Endothelial cell (in vitro differentiated cells): ENCODE measurements around the gene DNAJB7. TPM values are rescaled to one million over a fixed set of nuclear protein-coding genes. Genes with fewer than 3 reads are reported as not detected.
A peak's percentile ranks its signal among the peaks of the same experiment; 100 is the strongest.

Source experiments
- DNase-seq: peaks from one replicate; pipeline ENCODE4 v3.0.0; 2021; ENCODE audit warnings: low spot score
- H3K27ac Mint-ChIP-seq: one replicate; pipeline ENCODE4 v1.8.0; 2021; ENCODE audit warnings: mixed read lengths, inconsistent platforms; ENCODE audit not compliant: unreplicated experiment
- H3K27me3 Mint-ChIP-seq: one replicate; pipeline ENCODE4 v1.8.0; 2021; ENCODE audit warnings: mild to moderate bottlenecking, moderate library complexity, mixed read lengths, inconsistent platforms; ENCODE audit not compliant: unreplicated experiment
- H3K36me3 Mint-ChIP-seq: one replicate; pipeline ENCODE4 v1.8.0; 2021; ENCODE audit warnings: mild to moderate bottlenecking, low read depth, mixed read lengths, inconsistent platforms; ENCODE audit not compliant: unreplicated experiment
- H3K4me1 Mint-ChIP-seq: one replicate; pipeline ENCODE4 v1.8.0; 2021; ENCODE audit warnings: mild to moderate bottlenecking, mixed read lengths, inconsistent platforms; ENCODE audit not compliant: unreplicated experiment
- H3K4me3 Mint-ChIP-seq: one replicate; pipeline ENCODE4 v1.8.0; 2021; ENCODE audit warnings: mild to moderate bottlenecking, mixed read lengths, inconsistent platforms; ENCODE audit not compliant: unreplicated experiment
- H3K9me3 Mint-ChIP-seq: one replicate; pipeline ENCODE4 v1.8.0; 2021; ENCODE audit warnings: mixed read lengths, inconsistent platforms; ENCODE audit not compliant: unreplicated experiment
- CTCF ChIP-seq: fragments of 200-600 bp; sonication (generic); IDR thresholded peaks from one replicate; pipeline ENCODE4 v1.5.0; 2021; ENCODE audit warnings: antibody characterized with exemption; ENCODE audit not compliant: unreplicated experiment
- long read RNA-seq: library from polyadenylated mRNA; unstranded; transcript quantifications from one replicate; pipeline ENCODE4 v2.0.0, GENCODE V29; 2020; ENCODE audit not compliant: unreplicated experiment
- total RNA-seq: library from RNA; stranded (reverse); fragmentation: NEBNext Ultra II Directional; extraction: Animal tissue kit (Norgen Biotek cat#: 25700); gene quantifications from one replicate; pipeline ENCODE4 v1.2.1, GENCODE V29; 2021; ENCODE audit not compliant: unreplicated experiment

DNAJB7 gene
- total RNA-seq, result not detected
- long read RNA-seq, partial matches to known transcripts, result 0 of 2 reads
- long read RNA-seq, other reads (novel, unspliced or antisense), result 0 of 2 reads

GRCh38 chr22:40862013-40862412, at the start of gene DNAJB7:
TSS of gene DNAJB7 (minus strand) at chr22:40862113. CDS start at chr22:40861994, 119 bp downstream.
- peak within 1 kb of the TSS; percentile 6 for H3K27ac Mint-ChIP-seq
- no peak within 1 kb of the TSS for H3K4me3 Mint-ChIP-seq

DNA sequence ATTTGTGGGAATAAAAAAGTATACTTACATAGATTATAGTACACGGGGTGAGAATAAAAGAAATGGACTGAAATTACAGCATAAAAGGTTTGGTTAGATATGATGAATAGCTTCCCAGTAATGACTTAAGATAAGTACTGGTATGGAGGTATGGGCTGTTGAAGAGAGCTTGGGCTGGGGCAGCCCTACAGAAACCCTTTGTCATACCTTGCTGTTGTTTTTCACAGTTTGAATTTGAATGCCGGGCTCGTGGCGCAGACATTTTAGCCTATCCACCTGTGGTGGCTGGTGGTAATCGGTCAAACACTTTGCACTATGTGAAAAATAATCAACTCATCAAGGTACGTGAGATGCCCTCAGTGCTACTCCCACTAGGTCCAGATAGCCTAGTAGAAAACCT, 47.0 kb upstream of the DNAJB7 start:
- Mint-ChIP-seq H3K27ac (no peak overlapping the region), H3K27me3 (peaks cover 2% of the 10 kb centered on the region), H3K36me3 (peaks cover 26% of the 10 kb centered on the region), H3K4me1 (no peaks in the 10 kb centered on the region), H3K9me3 (no peaks in the 10 kb centered on the region), H3K4me3 (no peak overlapping the region)
- DNase-seq, result no peak
- no peak for TF ChIP-seq CTCF

More at GRCh38 chr22:40862013-40862412, at the start of gene DNAJB7:
- Mint-ChIP-seq H3K4me1 (peaks cover 11% of the 10 kb centered on the region), H3K36me3 (peaks cover 7% of the 10 kb centered on the region), H3K9me3 (no peaks in the 10 kb centered on the region), H3K27me3 (peaks cover 4% of the 10 kb centered on the region)
- no peak for DNase-seq
- no peak for TF ChIP-seq CTCF

- Mint-ChIP-seq H3K9me3 (no peaks in the 10 kb centered on the region), H3K27ac (no peak overlapping the region), H3K4me3 (no peak overlapping the region), H3K27me3 (peaks cover 2% of the 10 kb centered on the region), H3K36me3 (peaks cover 13% of the 10 kb centered on the region), H3K4me1 (no peaks in the 10 kb centered on the region)
- DNase-seq, result no peak
- TF ChIP-seq CTCF, result no peak
These were observed 42.2 kb upstream of the DNAJB7 start for GRCh38 chr22:40904101-40904500.

- Mint-ChIP-seq H3K4me1 (no peaks in the 10 kb centered on the region), H3K9me3 (no peaks in the 10 kb centered on the region), H3K36me3 (peaks cover 3% of the 10 kb centered on the region), H3K27ac (no peak overlapping the region), H3K4me3 (no peak overlapping the region), H3K27me3 (no peaks in the 10 kb centered on the region)
- no peak for DNase-seq
- TF ChIP-seq CTCF, result no peak
These were observed 37.0 kb upstream of the DNAJB7 start for GRCh38 chr22:40898850-40899357.

GRCh38 chr22:40894417-40894816, 32.5 kb upstream of the DNAJB7 start:
- Mint-ChIP-seq H3K4me3 (no peak overlapping the region), H3K36me3 (peaks cover 4% of the 10 kb centered on the region), H3K27ac (no peak overlapping the region), H3K4me1 (no peaks in the 10 kb centered on the region), H3K9me3 (no peaks in the 10 kb centered on the region), H3K27me3 (peaks cover 1% of the 10 kb centered on the region)
- no peak for TF ChIP-seq CTCF
- DNase-seq, result no peak
